Ovary (tissue), 3 donors: Measurements from ENCODE around the gene SLC31A1.

Source experiments
- CTCF ChIP-seq, 3 donors: fragments of 450-650 bp in 2 of 3; fragments of 200-600 bp in 1 of 3; IDR thresholded peaks; one replicate each; pipeline versions ENCODE4 v1.5.1 to v1.8.0; 2016 to 2022; ENCODE audit warnings: antibody characterized with exemption in 3 of 3, mild to moderate bottlenecking in 1 of 3
- POLR2A ChIP-seq: fragments of 450-650 bp; IDR thresholded peaks from one replicate; pipeline ENCODE4 v1.6.1; 2017; ENCODE audit warnings: antibody characterized with exemption, mild to moderate bottlenecking, moderate library complexity
- donor health status: DM: no; HTN: no; CAD: no.

GRCh38 chr9:113244556-113244955 is 23.2 kb downstream of the SLC31A1 start:
- TF ChIP-seq CTCF (IDR thresholded peaks at IDR 0.05), result no peak
- no peak for TF ChIP-seq POLR2A
